Osteoblast (primary cell): Measurements from ENCODE around the gene DPYSL4. TPM values are rescaled to one million over a fixed set of nuclear protein-coding genes. Genes with fewer than 3 reads are reported as not detected.

Experiments
- DNase-seq: peaks from one replicate; pipeline ENCODE4 v3.0.0; 2011; ENCODE audit warnings: low spot score, mixed read lengths; ENCODE audit not compliant: insufficient read length; ENCODE audit errors: missing footprints
- H2AFZ ChIP-seq: 2 replicates; pipeline ENCODE4 v1.6.0; 2011; ENCODE audit warnings: mild to moderate bottlenecking, low read length
- H3K27ac ChIP-seq: 2 replicates; pipeline ENCODE4 v1.5.1; 2011; ENCODE audit warnings: mild to moderate bottlenecking, low read depth, low read length, moderate library complexity
- H3K27me3 ChIP-seq: 2 replicates; pipeline ENCODE4 v1.6.0; 2012; ENCODE audit warnings: mild to moderate bottlenecking, control low read depth, inconsistent platforms, low read length, moderate library complexity; ENCODE audit not compliant: insufficient read depth
- H3K36me3 ChIP-seq: 2 replicates; pipeline ENCODE4 v1.5.1; 2011; ENCODE audit warnings: mild to moderate bottlenecking, low read length, control low read depth, moderate library complexity; ENCODE audit not compliant: insufficient read depth
- H3K4me1 ChIP-seq: 2 replicates; pipeline ENCODE4 v1.5.1; 2011; ENCODE audit warnings: mild to moderate bottlenecking, low read length, control low read depth, moderate library complexity; ENCODE audit not compliant: insufficient read depth
- H3K4me2 ChIP-seq: 2 replicates; pipeline ENCODE4 v1.6.0; 2011; ENCODE audit warnings: mild to moderate bottlenecking, low read length; ENCODE audit not compliant: insufficient read depth
- H3K4me3 ChIP-seq: fragments of 200-600 bp; sonication (generic); 3 replicates; pipeline ENCODE4 v1.5.1; 2012; ENCODE audit warnings: mild to moderate bottlenecking, low read length, inconsistent platforms; ENCODE audit not compliant: insufficient read depth
- H3K79me2 ChIP-seq: 2 replicates; pipeline ENCODE4 v1.6.0; 2012; ENCODE audit warnings: mild to moderate bottlenecking, low read length, control low read depth, inconsistent platforms; ENCODE audit not compliant: insufficient read depth
- H3K9me3 ChIP-seq: 2 replicates; pipeline ENCODE4 v1.5.1; 2011; ENCODE audit warnings: low read depth, low read length, control low read depth
- H4K20me1 ChIP-seq: 2 replicates; pipeline ENCODE4 v1.6.0; 2012; ENCODE audit warnings: mild to moderate bottlenecking, low read length, control low read depth; ENCODE audit not compliant: insufficient read depth
- total RNA-seq: library from RNA; depleted of rRNA; stranded (reverse); fragments of >200 nt; gene quantifications from 2 replicates; pipeline ENCODE4 v1.2.3, GENCODE V29; 2012
- TF ChIP-seq, protein P1 (sequence below): IDR thresholded peaks from 2 replicates; pipeline ENCODE4 v1.5.1; 2011; ENCODE audit warnings: mild to moderate bottlenecking, low read depth, low read length, moderate library complexity; ENCODE audit errors: extremely low read depth

Gene DPYSL4
- total RNA-seq, 1 donor: 0.72 TPM

DNA sequence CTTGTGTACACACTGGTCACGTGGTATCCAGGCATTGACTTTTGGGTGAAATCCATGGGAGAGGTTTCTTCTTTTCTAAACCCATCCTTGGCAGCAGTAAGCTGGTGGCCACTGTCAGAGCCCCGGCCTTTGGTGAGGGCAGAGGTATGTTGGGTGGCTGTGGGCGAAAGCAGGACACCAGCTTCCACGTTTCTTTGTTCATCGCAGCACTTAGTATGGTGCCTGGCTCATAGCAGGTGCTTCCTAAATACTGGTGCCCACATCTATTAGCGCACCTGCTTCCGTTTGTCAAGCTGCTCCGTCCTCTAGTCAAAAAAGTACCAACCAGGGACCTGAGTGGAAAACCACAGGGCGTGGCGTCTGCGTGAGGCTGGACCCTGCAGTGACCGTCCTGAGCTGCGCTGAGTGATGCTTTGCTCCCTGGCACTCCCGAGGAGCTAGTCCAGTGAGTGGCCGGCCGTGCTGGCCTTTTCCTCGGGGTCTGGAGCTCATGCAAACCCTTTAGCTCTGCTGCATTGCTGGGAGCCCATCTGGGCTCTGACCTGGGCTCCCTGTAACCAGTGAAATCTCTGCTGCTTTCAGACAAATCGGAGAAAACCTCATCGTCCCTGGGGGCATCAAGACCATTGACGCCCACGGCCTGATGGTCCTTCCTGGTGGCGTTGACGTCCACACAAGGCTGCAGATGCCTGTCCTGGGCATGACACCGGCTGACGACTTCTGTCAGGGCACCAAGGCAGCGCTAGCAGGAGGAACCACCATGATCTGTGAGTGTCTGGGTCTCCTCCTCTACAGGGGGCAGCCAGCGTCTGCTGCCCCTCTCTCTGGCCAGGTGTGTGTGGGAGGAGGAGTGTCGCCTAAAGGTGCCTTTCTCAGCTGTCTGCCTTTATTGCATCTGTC lies 5.6 kb downstream of the DPYSL4 start:
- Histone ChIP-seq H3K36me3 (no peaks in the 10 kb centered on the region), H3K9me3 (no peaks in the 10 kb centered on the region), H3K4me3 (no peak overlapping the region), H3K4me2 (no peak overlapping the region), H2AFZ (no peak overlapping the region), H3K79me2 (no peaks in the 10 kb centered on the region), H3K4me1 (no peaks in the 10 kb centered on the region), H3K27me3 (peaks cover 19% of the 10 kb centered on the region), H4K20me1 (peaks cover 3% of the 10 kb centered on the region), H3K27ac (no peak overlapping the region)
- DNase-seq: no peak
- TF ChIP-seq, protein P1, sequence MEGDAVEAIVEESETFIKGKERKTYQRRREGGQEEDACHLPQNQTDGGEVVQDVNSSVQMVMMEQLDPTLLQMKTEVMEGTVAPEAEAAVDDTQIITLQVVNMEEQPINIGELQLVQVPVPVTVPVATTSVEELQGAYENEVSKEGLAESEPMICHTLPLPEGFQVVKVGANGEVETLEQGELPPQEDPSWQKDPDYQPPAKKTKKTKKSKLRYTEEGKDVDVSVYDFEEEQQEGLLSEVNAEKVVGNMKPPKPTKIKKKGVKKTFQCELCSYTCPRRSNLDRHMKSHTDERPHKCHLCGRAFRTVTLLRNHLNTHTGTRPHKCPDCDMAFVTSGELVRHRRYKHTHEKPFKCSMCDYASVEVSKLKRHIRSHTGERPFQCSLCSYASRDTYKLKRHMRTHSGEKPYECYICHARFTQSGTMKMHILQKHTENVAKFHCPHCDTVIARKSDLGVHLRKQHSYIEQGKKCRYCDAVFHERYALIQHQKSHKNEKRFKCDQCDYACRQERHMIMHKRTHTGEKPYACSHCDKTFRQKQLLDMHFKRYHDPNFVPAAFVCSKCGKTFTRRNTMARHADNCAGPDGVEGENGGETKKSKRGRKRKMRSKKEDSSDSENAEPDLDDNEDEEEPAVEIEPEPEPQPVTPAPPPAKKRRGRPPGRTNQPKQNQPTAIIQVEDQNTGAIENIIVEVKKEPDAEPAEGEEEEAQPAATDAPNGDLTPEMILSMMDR: no peak

DNA sequence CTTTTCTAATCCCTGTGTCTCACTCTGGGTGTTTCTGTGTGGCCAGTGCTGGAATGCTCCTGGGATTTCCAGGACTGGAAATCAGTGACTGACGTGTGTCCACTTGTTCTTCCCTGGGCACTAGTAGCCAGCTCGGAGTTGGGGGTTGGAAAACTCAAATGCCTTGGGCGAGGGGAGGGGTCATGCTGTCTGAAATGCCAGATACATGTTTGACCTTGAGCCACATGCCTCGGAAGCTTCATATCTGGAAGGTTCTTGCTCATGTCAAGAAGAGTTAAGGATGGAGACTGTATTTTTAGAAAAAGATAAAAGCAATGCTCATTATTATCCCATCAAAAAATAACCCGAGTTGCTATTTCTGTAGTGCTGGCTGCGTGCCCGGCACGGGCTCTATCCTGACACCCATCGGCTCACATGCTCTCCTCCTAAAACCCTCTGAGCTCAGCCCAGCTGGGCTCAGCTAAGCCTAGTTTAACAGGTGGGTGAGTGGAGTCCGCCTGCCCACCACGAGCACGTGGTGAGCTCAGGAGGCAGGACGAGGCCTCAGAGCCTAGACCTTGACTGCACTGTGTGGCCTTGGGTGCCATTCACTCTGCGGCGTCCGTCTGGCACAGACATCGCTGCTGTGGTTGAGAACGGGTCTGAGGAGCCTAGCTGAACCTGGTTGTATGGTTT lies 6.4 kb downstream of the DPYSL4 start:
- no peak overlapping the region for H3K4me2 ChIP-seq
- DNase-seq: peak; percentile 62
- H3K36me3 ChIP-seq: no peaks in the 10 kb centered on the region
- no peak overlapping the region for H2AFZ ChIP-seq
- no peaks in the 10 kb centered on the region for H3K9me3 ChIP-seq
- no peak overlapping the region for H3K27ac ChIP-seq
- TF ChIP-seq, protein P1: no peak
- no peaks in the 10 kb centered on the region for H3K79me2 ChIP-seq
- H3K4me1 ChIP-seq: no peaks in the 10 kb centered on the region
- no peak overlapping the region for H3K4me3 ChIP-seq
- peaks cover under 1% of the 10 kb centered on the region for H4K20me1 ChIP-seq
- H3K27me3 ChIP-seq: peaks cover 11% of the 10 kb centered on the region

DNA sequence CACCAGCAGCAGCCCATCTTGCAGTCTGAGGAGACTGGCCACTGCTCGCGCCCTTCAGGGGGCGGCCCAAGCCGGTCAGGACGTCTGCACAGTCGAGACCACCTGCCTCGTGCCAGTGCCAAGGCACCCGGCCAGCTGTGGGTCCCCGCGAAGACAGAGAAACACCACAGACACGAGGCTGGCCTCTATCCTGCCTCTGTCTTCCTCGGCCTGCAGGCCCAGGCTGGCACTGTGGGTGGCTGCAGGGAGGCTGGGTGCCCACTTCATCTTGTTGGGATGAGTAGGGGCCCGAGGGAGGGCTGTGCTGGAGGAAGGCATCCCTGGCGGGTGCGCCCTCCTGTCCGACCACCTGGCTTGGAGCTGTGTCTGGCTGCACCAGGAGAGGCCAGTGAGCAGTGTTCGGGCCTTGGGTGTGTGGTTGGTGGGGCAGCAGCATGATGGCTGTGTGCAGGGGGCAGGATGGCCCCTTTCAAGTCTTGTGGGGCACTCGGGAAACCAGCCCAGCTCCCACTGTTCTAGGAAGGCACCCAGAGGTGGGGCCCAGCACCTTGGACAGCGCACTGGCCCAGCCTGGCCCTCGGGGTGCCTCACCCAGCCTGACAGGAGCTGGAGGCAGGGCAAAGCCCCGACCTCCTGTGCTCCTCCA lies 7.3 kb downstream of the DPYSL4 start:
- TF ChIP-seq, protein P1: no peak
- H3K79me2 ChIP-seq: no peaks in the 10 kb centered on the region
- no peaks in the 10 kb centered on the region for H3K9me3 ChIP-seq
- peaks cover 2% of the 10 kb centered on the region for H3K27me3 ChIP-seq
- H4K20me1 ChIP-seq: no peaks in the 10 kb centered on the region
- no peaks in the 10 kb centered on the region for H3K36me3 ChIP-seq
- H3K4me2 ChIP-seq: no peak overlapping the region
- no peak overlapping the region for H3K27ac ChIP-seq
- peak; percentile 98 for DNase-seq
- no peaks in the 10 kb centered on the region for H3K4me1 ChIP-seq
- no peak overlapping the region for H3K4me3 ChIP-seq
- no peak overlapping the region for H2AFZ ChIP-seq
